GM21717 (cell line): Measurements from ENCODE around the gene KLHL26.

Experiments used
- ATAC-seq: cut with Tn5 transposase; IDR thresholded peaks from one replicate; pipeline ENCODE4 v1.9.1; 2021; ENCODE audit warnings: mild to moderate bottlenecking, moderate library complexity; ENCODE audit not compliant: unreplicated experiment

KLHL26 gene

GRCh38 chr19:18712981-18713380 lies 76.2 kb downstream of the KLHL26 start:
- ATAC-seq: no peak

- ATAC-seq: no peak
Measured at GRCh38 chr19:18713550-18714117, 76.8 kb downstream of the KLHL26 start.

- no peak for ATAC-seq
Measured at GRCh38 chr19:18715416-18715815, 78.6 kb downstream of the KLHL26 start.

GRCh38 chr19:18716857-18717256 lies 80.0 kb downstream of the KLHL26 start:
- ATAC-seq: no peak

GRCh38 chr19:18717601-18718000 lies 80.8 kb downstream of the KLHL26 start:
- ATAC-seq: no peak

- no peak for ATAC-seq
Measured at GRCh38 chr19:18718015-18718526, 81.2 kb downstream of the KLHL26 start.

GRCh38 chr19:18718846-18719458 lies 82.1 kb downstream of the KLHL26 start:
- no peak for ATAC-seq

GRCh38 chr19:18719541-18719940 lies 82.7 kb downstream of the KLHL26 start:
- no peak for ATAC-seq
